Stimulated activated CD8-positive, alpha-beta memory T cell treated with anti-CD3 and anti-CD28 coated beads, Interleukin-12 subunit alpha, Interleukin-12 subunit beta, amount 100 ng/mL, for 1 hour (primary cell): Measurements from ENCODE around the gene WIPF2.
"Not testable (repeated sequence)": the region's sequence is repeated elsewhere in the genome, so short reads cannot be mapped to it uniquely, and the experiment has no call there.

Experiments used
- DNase-seq: peaks from one replicate; pipeline ENCODE4 v3.0.0-alpha.2; 2020; ENCODE audit warnings: low read depth

Gene WIPF2

DNA sequence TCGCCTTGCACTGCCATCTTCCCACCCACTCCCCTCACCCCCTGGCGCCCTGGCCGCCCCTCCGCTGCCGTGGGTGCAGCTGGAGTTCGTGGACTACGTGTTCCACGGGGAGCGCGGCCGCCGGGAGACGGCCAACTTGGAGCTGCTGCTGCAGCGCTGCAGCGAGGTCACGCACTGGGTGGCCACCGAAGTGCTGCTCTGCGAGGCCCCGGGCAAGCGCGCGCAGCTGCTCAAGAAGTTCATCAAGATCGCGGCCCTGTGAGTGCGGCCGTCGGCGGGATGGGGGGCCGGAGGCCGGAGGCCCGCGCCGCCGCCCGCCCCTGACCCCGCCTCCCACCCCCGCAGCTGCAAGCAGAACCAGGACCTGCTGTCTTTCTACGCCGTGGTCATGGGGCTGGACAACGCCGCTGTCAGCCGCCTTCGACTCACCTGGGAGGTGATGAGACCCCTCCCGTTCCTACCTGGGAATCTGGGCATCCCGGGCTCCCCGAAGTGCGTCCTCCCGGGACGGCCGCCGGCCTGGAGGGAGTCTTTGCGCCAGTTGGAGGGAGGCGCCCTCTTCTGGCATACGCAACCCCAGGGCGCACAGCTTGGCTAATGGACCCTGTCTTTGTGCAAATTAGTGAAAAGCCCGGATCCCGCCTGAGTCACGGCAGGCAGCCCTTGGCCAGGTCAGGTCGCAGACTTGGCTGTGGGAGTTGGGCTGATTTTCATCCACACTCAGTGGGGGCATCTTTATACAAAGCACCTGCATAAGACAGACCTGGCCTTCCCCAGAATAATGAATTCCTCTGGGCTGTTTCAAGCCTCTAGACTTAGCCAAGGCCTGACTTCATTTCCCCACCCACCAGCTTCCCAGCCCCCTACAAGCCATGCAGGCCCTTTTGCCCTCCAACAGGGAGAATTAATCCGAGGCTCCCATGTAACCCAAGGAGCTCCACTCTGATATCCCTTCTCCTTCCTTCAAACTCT lies 27.6 kb upstream of the WIPF2 start:
- peak; percentile 52 for DNase-seq

- no peak for DNase-seq
Measured at GRCh38 chr17:40192961-40193360, 26.1 kb upstream of the WIPF2 start.

GRCh38 chr17:40194821-40195220 lies 24.3 kb upstream of the WIPF2 start:
- no peak for DNase-seq

GRCh38 chr17:40197550-40197949 lies 21.6 kb upstream of the WIPF2 start:
- DNase-seq: no peak

- not testable (repeated sequence) for DNase-seq
Measured at GRCh38 chr17:40197965-40198456, 21.1 kb upstream of the WIPF2 start.

DNA sequence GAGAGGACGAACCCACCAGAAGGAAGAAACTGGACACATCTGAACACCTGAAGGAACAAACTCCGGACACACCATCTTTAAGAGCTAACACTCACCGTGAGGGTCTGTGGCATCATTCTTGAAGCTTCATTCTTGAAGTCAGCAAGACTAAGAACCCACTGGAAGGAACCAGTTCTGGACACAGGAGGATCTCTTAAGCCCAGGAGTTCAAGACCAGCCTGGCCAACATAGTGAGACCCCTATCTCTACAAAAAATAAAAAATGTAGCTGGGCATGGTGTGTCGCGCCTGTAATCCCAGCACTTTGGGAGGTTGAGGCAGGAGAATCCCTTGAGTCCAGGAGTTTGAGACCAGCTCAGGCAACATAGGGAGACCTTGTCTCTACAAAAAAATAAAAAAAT lies 20.5 kb upstream of the WIPF2 start:
- DNase-seq: no peak

DNA sequence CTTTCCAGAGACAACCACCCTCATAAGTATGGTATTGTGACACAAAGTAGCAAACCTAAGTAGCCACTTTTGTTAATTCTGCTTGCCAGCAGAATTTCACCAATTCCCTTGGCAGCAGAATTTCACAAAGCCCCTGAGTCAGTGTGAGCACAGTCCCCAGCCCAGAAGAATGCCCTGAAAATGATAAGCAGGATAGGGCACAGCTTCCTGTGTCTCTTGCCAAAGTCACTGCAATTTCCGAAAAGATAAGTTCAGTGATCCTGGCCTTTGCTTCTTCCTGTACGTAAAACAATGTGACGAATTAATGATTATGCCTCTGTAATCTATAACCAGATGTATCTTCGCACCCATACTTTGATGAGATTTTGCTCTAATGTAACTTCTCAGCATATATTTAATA lies 16.0 kb upstream of the WIPF2 start:
- DNase-seq: no peak

DNA sequence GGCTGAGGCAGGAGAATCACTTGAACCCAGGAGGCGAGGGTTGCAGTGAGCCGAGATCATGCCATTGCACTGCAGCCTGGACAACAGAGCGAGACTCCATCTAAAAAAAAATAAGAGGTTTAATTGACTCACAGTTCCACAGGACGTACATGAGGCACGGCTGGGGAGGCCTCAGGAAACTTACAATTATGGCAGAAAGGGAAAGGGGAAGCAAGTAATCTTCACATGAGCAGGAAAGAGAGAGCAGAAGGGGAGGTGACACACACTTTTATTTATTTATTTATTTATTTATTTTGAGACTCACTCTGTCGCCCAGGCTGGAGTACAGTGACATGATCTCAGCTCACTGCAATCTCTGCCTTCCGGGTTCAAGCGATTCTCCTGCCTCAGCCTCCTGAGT lies 12.9 kb upstream of the WIPF2 start:
- DNase-seq: not testable (repeated sequence)

GRCh38 chr17:40209404-40210093 lies 9.6 kb upstream of the WIPF2 start:
- no peak for DNase-seq

GRCh38 chr17:40213914-40214313 lies 5.2 kb upstream of the WIPF2 start:
- DNase-seq: not testable (repeated sequence)

- DNase-seq: no peak
Measured at GRCh38 chr17:40218006-40218739, 931 bp upstream of the WIPF2 start.

DNA sequence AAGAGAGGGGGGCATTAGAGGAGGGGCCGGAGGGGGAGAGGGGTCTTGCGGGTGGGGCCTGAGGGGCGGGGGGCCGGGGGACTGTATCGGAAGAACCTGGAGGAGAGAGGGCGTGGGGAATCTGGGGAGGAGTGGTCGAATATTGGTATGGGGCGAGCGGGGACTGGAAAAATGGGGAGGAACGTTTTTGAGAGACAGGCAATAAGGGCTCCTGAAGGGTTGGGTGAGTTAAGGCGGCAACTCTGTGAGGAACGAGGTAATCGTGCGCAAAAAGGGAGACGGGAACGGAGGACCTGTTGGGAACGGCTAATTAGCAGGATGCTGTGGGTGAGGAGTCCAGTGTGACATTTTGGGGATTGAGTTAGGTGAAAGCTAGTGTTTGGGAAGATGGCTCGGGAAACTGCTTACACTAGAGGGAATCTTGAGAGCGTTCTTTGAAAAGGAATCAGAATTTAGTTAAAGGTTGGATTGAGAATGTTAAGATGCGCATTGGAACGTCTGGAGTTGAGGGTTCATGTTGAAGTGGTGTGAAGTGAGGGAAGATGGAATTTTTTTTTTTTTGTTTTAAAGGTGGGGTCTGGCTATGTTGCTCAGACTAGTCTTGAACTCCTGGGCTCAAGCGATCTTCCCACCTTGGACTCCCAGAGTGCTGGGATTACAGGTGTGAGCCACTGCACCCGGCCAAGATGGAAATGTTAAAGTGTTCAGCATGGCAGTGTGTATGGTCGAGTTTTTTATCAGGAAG lies 662 bp downstream of the WIPF2 start:
- no peak for DNase-seq

- DNase-seq: no peak
Measured at GRCh38 chr17:40224718-40225550, 5.8 kb downstream of the WIPF2 start.

DNA sequence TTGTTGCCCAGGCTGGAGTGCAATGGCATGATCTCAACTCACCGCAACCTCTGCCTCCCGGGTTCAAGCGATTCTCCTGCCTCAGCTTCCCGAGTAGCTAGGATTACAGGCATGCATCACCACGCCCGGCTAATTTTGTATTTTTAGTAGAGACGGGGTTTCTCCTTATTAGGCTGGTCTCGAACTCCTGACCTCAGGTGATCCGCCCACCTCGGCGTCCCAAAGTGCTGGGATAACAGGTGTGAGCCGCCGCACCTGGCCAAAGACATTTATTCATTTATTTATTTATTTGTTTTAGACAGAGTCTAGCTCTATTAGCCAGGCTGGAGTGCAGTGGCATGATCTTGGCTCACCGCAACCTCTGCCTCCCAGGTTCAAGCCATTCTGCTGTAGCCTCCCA lies 10.0 kb downstream of the WIPF2 start:
- DNase-seq: not testable (repeated sequence)

DNA sequence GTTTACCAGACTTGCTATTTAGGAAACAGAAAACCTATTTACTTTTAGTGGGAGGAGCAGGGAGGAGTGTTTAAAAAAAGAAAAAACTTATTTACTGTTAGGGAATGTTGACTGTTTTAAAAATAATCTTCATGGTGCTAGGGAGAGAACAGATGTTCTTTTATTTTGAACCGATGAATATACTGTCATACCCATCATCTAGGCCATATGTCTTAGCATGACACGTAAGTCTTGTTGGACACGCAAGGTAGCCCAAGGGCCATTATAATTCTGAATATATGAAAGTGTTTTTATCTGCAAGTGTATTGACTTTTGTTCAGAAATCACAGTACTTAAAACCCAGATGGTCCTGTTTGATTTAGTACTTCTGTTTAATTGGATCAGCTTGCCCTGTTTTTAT lies 11.6 kb downstream of the WIPF2 start:
- no peak for DNase-seq

GRCh38 chr17:40231928-40232327 lies 12.8 kb downstream of the WIPF2 start:
- not testable (repeated sequence) for DNase-seq

DNA sequence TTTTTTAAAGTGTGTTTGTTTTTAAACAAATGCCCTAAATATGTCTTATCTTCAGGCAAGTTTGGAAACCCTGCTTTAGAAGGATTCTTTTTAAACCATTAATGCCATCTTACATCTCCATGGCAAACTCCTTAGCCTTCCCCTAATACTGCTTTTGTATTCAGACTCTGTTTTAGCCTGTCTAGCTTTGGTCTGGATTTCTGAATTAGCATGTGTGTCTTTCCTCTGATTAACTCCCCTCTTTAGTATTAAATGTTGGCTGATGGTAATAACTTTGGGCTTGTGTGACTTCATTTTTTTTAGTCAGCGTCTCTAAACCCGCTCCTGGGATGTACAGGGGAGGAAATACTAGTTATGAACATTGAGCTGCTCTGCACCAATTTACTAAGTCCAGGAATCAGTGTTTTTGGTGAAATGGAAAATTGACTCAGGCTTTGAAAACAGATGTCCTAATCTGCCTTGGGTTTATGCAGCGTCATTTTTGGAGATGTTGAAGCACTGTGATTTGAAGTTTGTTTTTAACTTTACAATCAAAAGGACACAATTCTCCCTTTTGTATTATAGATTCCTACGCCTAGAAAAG lies 22.2 kb downstream of the WIPF2 start:
- DNase-seq: no peak

GRCh38 chr17:40242774-40243173 lies 23.7 kb downstream of the WIPF2 start:
- no peak for DNase-seq

DNA sequence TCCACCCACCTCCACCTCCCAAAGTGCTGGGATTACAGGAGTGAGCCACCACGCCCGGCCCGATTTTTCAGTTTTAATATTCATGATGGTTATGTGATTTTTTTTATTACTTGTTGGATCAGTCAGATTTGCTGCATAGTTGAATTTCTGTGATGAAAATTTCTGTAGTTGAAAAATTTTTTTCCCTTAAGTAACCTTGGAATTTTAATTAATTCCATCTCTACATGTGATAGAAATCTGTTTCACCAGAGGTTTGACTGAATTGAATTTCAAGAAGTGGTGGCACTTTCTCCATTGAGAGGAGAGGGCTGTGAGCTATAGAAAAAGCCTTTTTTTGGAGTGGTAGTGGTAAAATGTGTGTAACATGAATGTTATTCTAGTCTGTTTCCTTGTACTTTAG lies 24.7 kb downstream of the WIPF2 start:
- no peak for DNase-seq

GRCh38 chr17:40244255-40244654 lies 25.2 kb downstream of the WIPF2 start:
- DNase-seq: no peak
